GM21576 (cell line): Measurements from ENCODE around the gene GRIN3A.
"Not testable (repeated sequence)": the region's sequence is repeated elsewhere in the genome, so short reads cannot be mapped to it uniquely, and the experiment has no call there.

Source experiments
- ATAC-seq: cut with Tn5 transposase; IDR thresholded peaks from one replicate; pipeline ENCODE4 v1.9.1; 2021; ENCODE audit warnings: mild to moderate bottlenecking, moderate library complexity; ENCODE audit not compliant: unreplicated experiment

GRIN3A gene

DNA sequence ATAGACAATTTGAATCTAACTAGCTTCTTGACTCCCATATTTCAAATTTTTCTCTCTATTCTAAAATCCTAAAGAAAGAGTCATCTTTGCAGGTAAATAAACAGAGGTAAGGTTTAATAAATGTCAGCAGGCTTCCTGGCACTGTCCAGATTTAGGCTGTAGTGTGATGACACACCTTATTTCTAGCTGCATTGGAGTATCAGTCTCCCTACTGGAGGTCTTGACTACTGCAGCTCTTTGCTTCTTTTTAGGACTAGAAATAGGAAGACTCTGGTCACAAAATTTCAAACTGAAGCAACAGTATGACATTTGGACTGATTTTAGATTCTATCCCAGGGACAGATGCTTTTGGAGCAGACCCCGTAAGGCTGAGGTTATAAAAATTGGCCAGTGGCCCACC lies 103.0 kb downstream of the GRIN3A start:
- no peak for ATAC-seq

DNA sequence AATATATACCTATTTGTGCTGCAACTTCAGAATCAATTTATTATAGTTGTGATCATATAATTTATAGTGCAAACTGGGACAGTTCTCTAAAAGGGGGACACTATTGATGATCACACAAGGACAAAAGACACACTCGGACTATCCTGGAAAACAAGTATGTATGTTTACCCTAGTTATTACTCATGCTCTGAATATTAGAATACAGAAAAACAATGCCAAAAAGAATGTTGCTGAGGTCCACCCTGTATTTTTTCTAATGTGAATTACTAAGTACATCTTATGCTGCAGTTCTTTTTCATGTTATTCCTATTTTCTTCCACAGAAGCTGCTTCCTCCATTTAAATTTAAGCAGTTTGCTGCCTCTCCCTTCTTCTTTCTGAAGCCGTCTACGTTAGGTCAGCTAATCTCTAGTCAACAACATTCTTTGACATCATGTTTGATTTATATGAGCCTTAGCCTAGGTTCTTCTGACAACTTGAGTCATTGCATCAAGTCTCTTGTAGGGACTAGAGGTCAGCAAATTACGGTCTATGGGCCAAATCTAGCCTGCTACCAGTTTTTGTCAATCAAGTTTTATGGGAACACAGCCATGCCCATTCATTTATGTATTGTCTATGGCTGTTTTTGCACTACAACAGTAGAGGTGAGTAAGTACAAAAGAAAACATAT lies 103.6 kb downstream of the GRIN3A start:
- no peak for ATAC-seq

DNA sequence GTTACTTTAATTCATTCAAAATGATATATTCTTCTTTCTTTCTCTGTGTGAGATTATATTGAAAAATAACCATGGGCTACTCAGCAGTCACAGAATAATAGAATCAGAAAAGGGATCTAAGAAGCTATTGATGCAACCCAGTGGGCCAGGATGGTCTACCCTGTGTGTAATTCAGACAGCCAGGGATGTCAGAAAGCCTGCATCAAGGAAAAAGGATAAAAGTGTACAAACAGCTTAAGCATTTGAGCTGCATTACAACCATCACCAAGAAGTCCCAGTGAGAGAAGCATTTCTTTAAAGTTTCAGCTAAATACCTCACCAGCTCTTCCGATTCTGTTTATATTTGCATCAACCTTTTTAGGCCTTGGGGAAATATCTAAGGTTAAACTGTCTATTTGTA lies 105.8 kb downstream of the GRIN3A start:
- ATAC-seq: no peak

DNA sequence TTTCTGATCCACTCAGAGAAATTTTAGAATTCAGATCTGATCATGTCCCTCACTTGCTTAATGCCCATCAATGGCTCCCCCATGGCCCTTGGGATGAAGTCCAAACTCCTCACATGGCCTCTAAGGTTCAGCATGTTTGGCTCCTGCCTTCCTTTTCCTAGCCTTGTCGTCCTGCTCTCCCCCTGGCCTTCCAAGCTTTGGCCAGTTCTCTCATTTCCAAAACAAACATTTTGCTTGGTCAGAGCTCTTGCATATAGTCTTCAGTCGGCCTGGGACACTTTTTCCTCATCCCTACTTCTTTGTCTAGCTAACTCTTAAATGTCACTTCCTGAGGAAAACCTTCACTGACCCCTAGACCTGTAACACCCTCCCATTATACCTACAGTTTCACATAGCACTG lies 106.6 kb downstream of the GRIN3A start:
- ATAC-seq: no peak

DNA sequence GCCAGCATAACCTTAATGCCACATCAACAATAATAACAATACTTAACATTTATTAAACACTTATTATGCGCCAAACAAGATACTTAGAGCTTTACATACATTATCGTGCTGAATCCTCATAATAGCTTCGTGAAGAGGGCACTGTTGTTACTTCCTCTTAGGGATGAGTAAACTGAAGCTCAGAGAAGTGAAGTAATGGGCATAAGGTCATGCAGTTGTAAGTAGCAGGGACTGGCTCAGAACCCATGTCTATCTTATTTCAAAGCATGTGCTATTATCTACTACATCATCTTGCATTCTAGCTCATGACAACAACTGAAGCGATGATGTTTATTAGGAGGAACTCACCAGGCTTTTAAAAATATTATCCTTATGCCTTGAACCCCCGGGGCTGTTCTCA lies 108.8 kb downstream of the GRIN3A start:
- no peak for ATAC-seq

DNA sequence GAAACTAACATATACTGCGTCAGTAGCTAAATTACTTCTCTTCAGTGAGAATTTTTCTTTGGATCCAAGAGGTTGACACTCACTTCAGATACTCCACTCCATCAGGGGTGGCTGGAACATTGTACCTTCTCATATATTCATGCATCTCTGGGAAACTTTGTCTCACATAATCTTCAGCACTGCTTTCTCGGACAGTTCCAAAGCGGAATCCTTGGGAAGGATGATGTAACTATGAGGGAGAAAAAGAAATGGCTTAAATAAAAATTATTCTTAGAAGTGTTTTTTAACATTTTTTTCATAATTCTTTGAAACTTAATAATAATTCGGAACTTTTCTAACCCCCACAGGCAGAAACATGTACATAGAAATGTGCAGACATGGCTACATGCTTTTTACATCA lies 110.3 kb downstream of the GRIN3A start:
- no peak for ATAC-seq

DNA sequence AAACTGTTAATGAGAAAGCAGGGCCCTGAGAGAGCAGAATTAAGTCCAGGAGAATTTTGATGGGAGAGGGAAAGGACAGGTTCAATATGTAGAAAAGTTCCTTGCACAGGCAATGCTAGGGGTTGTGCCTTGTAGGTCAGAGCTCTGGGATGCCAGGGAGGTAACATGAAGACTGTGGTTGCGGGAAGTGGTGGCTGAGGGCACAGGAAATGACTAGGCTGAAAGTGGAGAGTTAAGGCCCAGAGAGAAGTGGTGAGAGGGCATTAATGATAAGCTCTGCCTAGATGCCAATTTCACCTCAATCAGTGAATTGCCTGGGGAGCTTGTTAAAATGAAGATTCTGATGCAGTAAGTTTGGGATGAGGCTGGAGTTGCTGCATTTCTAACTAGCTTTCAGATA lies 112.2 kb downstream of the GRIN3A start:
- no peak for ATAC-seq

DNA sequence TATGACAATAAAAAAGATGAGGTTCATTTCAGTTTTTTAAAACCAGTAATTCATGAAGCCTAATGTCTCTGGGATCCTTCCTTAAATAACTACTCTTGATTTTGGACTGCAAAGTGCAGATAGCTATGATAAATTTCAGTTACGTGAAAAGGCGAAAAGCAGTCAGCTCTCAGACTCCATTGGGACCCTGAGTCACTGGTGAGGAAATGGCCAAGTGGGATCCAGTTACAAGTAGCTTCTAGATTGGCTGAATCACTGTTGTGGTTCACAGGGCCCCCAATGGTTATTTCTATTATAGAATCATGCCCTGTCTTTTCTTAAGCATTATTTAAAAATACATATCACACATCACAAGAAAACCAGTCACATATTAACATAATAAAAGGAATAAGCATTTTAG lies 112.6 kb downstream of the GRIN3A start:
- no peak for ATAC-seq

DNA sequence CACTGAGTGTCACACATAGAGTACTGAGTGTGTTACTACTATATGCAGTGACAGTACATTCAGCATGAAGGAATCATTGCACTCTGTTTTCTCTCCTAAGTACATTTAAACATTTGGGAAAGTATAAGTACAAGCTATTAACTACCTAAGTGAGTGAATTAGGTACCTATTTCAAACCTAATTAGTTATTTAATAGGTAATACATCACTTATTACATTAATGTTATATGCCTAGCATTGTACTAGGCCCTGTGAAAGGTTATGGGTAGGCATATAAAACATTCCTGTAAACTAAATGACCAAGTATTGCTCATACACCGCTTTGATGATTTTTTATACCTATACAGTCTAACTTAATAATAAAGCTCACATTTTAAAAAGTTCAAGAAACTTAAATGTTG lies 118.0 kb downstream of the GRIN3A start:
- ATAC-seq: no peak

DNA sequence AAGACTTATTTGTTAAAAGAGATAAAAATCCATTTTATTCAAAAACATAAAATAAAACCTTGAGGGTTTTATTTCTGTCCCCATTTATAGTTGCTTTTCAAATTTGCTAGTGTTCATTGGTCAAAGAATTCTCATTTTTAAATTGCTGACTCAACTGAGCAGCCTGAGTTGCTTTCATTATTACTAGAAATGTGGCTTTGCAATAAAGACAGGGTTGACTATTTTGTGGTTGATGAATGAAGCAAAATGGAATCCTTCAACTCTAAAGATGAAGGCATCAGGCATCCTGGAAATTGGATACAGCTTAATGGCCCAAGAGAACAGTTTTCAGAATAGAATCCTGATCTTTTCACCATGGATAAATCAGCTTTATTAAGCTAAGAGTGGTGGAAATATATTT lies 119.7 kb downstream of the GRIN3A start:
- ATAC-seq: no peak

DNA sequence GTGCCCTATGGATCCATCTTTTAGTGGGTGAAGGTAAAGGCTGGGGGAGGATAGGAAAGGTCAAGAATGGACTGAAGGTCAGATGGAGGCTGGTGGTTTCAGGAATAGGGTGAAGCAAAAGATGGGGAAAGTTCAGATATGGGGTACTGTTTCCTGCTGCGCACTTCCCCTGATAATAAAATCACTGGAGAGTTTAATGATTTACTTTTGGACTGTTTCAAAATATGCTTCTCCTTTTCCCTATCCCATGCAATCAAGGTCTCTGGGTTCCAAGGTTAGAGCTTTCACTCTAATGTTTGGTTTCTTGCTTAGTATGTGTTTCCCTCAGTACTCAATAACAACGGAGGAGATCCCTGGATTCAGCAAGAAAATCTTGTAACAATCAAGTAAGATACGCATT lies 132.9 kb downstream of the GRIN3A start:
- ATAC-seq: no peak

DNA sequence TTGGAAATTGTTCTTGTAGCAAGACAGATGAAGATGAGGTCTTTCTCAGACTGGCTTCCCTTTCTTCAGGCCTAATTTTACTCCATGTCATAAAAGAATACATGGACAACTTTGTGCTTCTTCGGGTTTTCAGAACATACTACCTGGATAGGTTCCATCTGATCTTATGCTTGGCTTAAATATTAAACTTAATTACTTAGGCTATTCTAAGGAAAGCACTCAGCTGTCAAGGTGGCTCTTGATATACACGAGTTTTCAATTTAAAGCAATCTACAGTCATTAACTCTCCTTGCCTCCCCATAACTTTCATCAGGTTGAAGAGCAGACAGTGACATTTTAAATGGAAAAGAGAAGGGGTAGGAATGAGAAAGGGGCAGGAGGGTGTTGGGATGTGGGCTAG lies 134.2 kb downstream of the GRIN3A start:
- ATAC-seq: no peak

DNA sequence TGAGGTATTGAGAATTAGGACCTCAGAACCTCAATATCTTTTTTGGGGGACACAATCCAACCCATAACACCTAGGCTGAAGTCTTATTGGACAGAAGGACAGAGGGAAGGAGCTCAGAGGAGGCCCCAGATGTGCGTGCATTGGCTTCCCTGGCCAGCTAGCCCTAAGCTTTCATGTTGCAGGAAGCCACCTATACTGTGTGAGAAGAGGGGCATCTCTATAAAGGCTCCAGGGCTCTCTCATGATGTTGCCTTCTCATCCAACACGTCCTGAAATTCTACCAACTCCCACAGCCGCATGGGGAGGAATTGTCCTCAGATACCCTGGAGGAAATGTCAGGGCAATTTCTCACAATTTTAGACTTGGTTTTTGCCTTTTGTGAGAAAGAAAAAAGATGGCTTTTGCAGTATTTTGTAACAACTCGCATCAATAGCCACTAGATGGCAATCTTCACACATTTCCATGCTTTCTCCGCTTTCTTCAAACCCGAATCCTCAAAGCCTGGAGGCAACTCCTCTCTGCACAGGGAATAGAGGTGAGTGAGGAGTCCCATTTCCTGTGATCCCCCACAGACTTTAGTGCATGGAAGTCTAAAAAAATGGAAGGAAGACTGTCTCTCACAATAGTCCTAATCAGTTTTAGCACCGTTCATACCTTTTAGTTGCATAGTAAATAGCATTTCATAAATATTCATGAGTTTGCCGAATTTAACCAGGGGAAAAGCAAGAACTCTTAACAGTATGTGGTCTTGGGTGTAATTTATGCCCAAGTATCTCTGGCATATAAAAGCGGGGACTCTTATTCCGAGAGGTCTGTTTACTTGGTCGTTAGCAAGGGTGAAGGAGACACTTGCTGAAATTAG lies 136.3 kb downstream of the GRIN3A start:
- ATAC-seq: peak; percentile 65

DNA sequence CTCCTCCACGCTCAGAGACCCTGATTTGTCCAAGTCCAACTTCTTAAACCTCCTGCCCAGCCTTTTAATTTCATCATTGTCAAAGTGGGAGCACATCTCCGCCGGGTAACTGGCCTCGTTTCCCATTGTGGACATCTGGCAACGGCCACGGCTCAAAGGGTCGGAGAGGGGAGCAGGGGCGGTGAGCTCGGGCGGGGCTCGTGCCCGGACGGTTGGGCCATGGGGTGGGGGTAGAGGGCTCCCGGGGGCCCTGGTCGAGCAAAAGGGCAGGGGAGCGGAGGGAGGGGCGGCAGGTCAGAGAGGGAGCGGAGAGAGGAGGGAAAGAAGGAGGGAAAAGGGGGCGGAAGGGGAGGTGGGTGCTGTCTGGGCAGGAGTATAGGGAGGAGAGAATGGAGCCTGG lies 143.7 kb downstream of the GRIN3A start, which contains the start of gene PPP3R2:
PPP3R2 (minus strand) TSS at position 174 of the 400 bp plus-strand sequence; CDS start at position 126, 48 bp downstream.
- ATAC-seq: no peak

DNA sequence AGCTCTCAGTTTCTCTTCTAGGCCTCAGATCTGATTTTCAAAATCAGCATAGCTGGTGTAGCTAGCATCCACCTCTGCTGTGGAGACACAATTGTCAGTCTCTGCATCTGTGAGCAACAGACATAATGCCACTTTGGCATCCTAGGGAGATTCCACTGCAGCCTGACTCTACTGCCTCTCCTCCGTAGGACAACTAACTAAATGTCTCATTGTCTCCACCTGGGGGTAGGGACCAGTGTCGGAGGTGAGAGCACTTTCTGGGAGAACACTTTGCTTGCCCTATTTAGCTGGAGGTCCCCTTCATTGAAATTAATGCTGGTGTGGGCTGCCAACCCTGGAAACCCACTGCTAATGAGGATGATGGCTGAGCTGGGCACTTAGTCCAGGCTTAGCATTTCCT lies 145.1 kb downstream of the GRIN3A start:
- ATAC-seq: no peak

DNA sequence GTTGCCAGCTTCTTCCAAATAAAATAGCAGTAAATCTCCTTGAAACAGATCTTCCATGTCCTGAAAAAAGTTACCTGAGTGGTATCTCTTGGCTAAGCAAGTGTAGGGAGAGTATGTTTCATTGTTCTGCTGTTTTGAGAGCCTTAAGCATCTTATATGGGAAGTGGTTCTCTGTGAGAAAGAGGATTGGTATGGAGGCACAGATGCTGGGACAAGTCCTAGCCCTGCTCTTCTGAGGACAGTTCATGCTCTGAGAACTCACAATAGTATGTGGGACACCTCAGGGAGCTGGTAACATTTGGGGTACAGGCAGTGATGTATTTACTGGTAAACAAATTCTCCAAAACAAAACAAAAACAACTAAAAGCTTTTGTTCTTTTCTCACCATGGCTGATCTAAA lies 145.7 kb downstream of the GRIN3A start:
- no peak for ATAC-seq

DNA sequence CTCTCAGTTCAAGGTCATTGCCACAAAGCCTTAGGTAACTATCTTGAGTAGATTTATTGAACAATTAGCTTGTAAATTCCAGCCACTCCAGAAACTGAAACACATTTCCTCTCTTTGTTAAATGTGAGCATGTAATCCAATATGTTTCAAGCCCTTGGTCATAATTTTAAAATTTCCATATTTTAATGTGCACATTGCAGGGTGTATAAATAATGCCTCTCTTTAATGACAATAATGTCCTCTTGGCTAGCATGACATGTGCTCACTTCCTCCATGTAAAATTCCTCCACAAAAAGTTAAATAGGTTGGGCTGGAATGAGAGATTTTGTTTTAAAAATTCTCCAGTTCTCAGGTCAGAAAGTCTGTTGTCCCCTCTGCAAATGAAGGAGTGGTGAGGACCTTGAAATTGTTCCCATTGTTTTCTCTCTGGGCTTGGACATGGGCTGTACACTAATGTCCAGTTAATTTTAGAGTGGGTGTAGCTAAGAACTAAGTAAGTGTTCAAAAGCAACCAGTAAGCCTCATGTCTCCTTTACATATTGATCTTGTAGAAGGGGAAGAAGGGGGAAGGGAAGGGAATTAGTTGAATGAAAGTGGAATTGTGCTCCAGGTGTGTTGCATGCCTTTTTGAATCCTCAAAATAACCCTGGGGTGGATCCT lies 146.5 kb downstream of the GRIN3A start:
- no peak for ATAC-seq

DNA sequence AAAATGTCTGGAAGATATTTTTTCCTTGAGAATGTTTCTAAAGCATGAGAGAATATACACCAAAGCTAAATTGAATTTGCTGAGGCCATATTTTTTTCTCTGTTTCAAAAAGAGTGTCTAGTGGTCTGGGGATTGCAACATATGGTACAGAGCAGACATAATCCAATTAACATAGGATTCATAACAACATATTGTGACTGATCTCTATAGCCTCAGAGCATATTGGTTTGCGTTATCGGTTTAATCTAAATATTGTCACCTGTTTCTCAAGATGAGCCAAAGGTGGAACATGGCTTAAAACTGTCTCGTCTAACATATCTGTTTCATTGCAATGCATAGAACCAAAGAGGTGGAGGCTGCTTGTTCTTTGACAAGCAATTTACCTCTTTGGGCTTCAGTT lies 147.5 kb downstream of the GRIN3A start:
- no peak for ATAC-seq

DNA sequence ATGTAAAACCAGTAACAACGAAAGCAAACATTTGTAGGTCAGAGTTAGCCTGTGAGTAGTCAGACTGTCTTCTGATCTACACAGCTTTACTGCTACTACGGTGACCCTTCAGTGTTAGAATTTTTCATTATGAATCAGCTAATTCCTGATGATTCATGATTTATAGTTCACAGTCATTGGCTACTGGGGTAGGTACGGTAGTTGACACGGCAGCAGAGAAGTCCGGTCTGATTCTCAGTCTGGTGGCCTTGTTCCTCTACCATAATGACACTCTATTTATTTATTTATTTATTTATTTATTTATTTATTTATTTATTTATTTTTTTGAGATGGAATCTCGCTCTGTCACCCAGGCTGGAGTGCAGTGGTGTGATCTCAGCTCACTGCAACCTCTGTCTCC lies 148.4 kb downstream of the GRIN3A start:
- ATAC-seq: not testable (repeated sequence)

DNA sequence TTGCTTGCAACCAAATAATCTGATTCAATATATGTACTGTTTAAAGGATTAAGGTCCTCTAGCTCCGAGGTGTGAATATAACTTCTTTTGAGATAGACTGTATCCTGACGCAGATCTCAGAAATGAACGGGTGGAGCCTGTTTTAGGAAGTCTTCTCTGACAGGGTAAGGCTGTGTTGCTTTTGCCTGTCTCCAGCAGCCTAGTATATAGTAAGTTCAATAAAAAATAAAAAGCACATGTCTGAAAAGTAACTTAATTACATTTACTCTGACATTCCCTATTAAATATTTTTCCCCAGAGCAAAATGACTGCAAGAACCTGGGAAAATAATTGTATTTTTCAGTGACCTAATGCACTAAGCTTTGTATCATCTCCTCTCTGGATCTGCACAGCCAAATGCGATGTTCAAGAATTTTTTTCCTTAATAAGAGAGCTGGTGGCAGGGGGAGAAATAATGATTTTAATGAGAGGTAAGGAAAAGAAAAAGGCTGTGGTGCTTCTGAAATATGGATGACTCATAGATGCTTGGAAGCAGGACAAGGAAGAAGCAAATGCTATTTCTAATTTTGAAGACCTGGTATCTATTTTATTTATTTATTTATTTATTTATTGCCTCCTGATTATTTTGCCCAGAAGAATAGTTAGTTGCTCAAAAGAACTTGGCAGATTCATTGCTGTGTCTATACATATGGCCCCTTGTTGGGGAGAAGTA lies 151.0 kb downstream of the GRIN3A start:
- ATAC-seq: no peak

DNA sequence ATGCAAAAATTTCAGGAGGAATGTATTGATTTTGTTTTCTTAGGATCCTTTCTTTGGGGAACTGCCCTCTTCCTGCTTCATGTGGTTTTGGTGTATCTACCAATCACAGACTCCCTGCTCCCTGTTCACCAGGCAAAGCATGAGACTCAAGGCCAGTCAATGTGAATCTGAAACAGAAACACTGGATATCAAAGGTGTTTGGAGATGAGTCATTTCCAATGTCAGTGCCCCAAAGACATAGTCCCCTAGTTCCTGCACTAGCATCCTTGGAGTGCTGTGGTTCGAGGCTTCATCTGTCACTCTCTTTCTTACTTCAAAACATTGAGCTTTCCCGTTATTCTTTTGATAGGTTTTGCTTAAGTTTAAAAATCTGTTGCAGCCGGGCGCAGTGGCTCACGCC lies 151.8 kb downstream of the GRIN3A start:
- ATAC-seq: peak; percentile 85
